Ammon's horn (tissue), 1 donor: Measurements from ENCODE around the gene RPS6KL1.

Source experiments
- DNase-seq: peaks from one replicate; pipeline ENCODE4 v3.0.0-alpha.2; 2016; ENCODE audit warnings: low spot score

RPS6KL1 gene

GRCh38 chr14:74912111-74912510 is 10.9 kb downstream of the RPS6KL1 start:
- no peak for DNase-seq

GRCh38 chr14:74911704-74912103 is 11.4 kb downstream of the RPS6KL1 start:
- DNase-seq: no peak

- no peak for DNase-seq
Measured at GRCh38 chr14:74911221-74911620, 11.8 kb downstream of the RPS6KL1 start.

- DNase-seq: no peak
Measured at GRCh38 chr14:74910556-74910955, 12.5 kb downstream of the RPS6KL1 start.

- no peak for DNase-seq
Measured at GRCh38 chr14:74909911-74910310, 13.1 kb downstream of the RPS6KL1 start.

GRCh38 chr14:74909501-74909900 is 13.6 kb downstream of the RPS6KL1 start:
- DNase-seq: no peak

GRCh38 chr14:74908861-74909341 is 14.2 kb downstream of the RPS6KL1 start:
- DNase-seq: no peak

GRCh38 chr14:74907744-74908143 is 15.3 kb downstream of the RPS6KL1 start:
- no peak for DNase-seq

- DNase-seq: no peak
Measured at GRCh38 chr14:74906925-74907521, 16.0 kb downstream of the RPS6KL1 start.

- peak; percentile 73 for DNase-seq
Measured at GRCh38 chr14:74905595-74906142, 17.4 kb downstream of the RPS6KL1 start.

GRCh38 chr14:74904635-74905503 is 18.2 kb downstream of the RPS6KL1 start:
- DNase-seq: no peak

- no peak for DNase-seq
Measured at GRCh38 chr14:74902941-74903705, 19.9 kb downstream of the RPS6KL1 start.

GRCh38 chr14:74898694-74899093 is 24.4 kb downstream of the RPS6KL1 start:
- no peak for DNase-seq

- no peak for DNase-seq
Measured at GRCh38 chr14:74898083-74898482, 25.0 kb downstream of the RPS6KL1 start.

GRCh38 chr14:74897642-74898041 is 25.4 kb downstream of the RPS6KL1 start:
- DNase-seq: no peak

- DNase-seq: no peak
Measured at GRCh38 chr14:74896400-74896799, 26.7 kb downstream of the RPS6KL1 start.

GRCh38 chr14:74893614-74894091 is 29.4 kb downstream of the RPS6KL1 start:
- DNase-seq: no peak

GRCh38 chr14:74892745-74893144 is 30.3 kb downstream of the RPS6KL1 start:
- DNase-seq: peak; percentile 37

GRCh38 chr14:74891870-74892269 is 31.2 kb downstream of the RPS6KL1 start:
- no peak for DNase-seq

GRCh38 chr14:74890262-74890661 is 32.8 kb downstream of the RPS6KL1 start:
- no peak for DNase-seq

GRCh38 chr14:74888164-74889158 is 34.6 kb downstream of the RPS6KL1 start:
- no peak for DNase-seq
